GM12878 (cell line): ENCODE data around the gene SUOX. TPM values are rescaled to one million over a fixed set of nuclear protein-coding genes. Genes with fewer than 3 reads are reported as not detected.

Source experiments
- ATAC-seq: fragments of 200-7000 bp; cut with Tn5 transposase; 3 replicates; pipeline ENCODE4 v1.9.1; 2020; ENCODE audit warnings: mild to moderate bottlenecking, moderate library complexity
- BruUV-seq: library from RNA; stranded (reverse); fragments of 400-500 nt; replicated peaks from 2 replicates; lab custom pipeline; 2021; lab: Mats Ljungman, UMichigan
- CTCF ChIA-PET: fragments of 300-600 bp; sonication (Branson Sonifier 250); formaldehyde crosslinking; extraction: SDS; loops from one replicate; lab custom pipeline; 2021; ENCODE audit warnings: inconsistent platforms; lab: Yijun Ruan, JAX
- POLR2A ChIA-PET: fragments of 350-600 bp; formaldehyde crosslinking; extraction: SDS; loops from one replicate; lab custom pipeline; 2021; ENCODE audit warnings: inconsistent platforms; lab: Charles Lee
- RAD21 ChIA-PET: fragments of 300-600 bp; sonication (Branson Sonifier 250); formaldehyde crosslinking; loops from one replicate; lab custom pipeline; 2023; ENCODE audit warnings: antibody characterized with exemption; ENCODE audit not compliant: unreplicated experiment; lab: Charles Lee
- SMC1A ChIA-PET: fragments of 300-600 bp; sonication (Branson Sonifier 250); formaldehyde crosslinking; loops from one replicate; lab custom pipeline; 2023; ENCODE audit not compliant: unreplicated experiment, uncharacterized antibody; lab: Charles Lee
- DNase-seq: peaks from one replicate; pipeline ENCODE4 v3.0.0-alpha.2; 2011; ENCODE audit warnings: low read depth, low spot score
- FAIRE-seq: peaks from 3 replicates; lab custom pipeline; 2011; peaks lifted over from hg19 to GRCh38; lab: Jason Lieb, UNC
- H2AFZ ChIP-seq: 2 replicates; pipeline ENCODE4 v1.6.0; 2011; ENCODE audit warnings: low read depth, low read length, control low read depth; ENCODE audit not compliant: control insufficient read depth
- H3K27ac ChIP-seq: 2 replicates; pipeline ENCODE4 v1.5.1; 2011; ENCODE audit warnings: control low read depth; ENCODE audit not compliant: control insufficient read depth, insufficient read depth
- H3K27me3 ChIP-seq, 2 experiments: replicated peaks in 1 of 2; 2 replicates each; pipeline versions ENCODE4 v1.6.0 to v1.6.1; 2011; ENCODE audit warnings: low read length in 1 of 2; ENCODE audit not compliant: control insufficient read depth in 2 of 2, insufficient read depth in 2 of 2
- H3K36me3 ChIP-seq, 2 experiments: 2 replicates each; pipeline ENCODE4 v1.5.1; 2011; ENCODE audit warnings: low read length in 1 of 2; ENCODE audit not compliant: control insufficient read depth in 2 of 2, insufficient read depth in 2 of 2
- H3K4me1 ChIP-seq: 2 replicates; pipeline ENCODE4 v1.6.1; 2011; ENCODE audit warnings: mild to moderate bottlenecking, low read length, moderate library complexity, mixed read lengths; ENCODE audit not compliant: control insufficient read depth, insufficient read depth
- H3K4me2 ChIP-seq: 2 replicates; pipeline ENCODE4 v1.6.0; 2011; ENCODE audit warnings: control low read depth; ENCODE audit not compliant: control insufficient read depth, insufficient read depth
- H3K4me3 ChIP-seq: fragments of 200-600 bp; sonication (generic); 2 replicates; pipeline ENCODE4 v1.5.1; 2016
- H3K79me2 ChIP-seq: 2 replicates; pipeline ENCODE4 v1.6.0; 2011; ENCODE audit warnings: low read length; ENCODE audit not compliant: control insufficient read depth, insufficient read depth
- H3K9ac ChIP-seq: 2 replicates; pipeline ENCODE4 v1.8.0; 2011; ENCODE audit warnings: low read length, control low read depth, mixed read lengths; ENCODE audit not compliant: control insufficient read depth, insufficient read depth
- H3K9me3 ChIP-seq: replicated peaks from 3 replicates; pipeline ENCODE4 v1.5.1; 2011; ENCODE audit warnings: mild to moderate bottlenecking, low read length; ENCODE audit not compliant: control insufficient read depth, insufficient read depth
- H4K20me1 ChIP-seq: 2 replicates; pipeline ENCODE4 v1.6.0; 2011; ENCODE audit not compliant: control insufficient read depth, insufficient read depth
- CUX1 ChIP-seq: IDR thresholded peaks from 2 replicates; pipeline ENCODE4 v1.6.1; 2012; ENCODE audit warnings: improper control_type of control experiment, low read depth, low read length; ENCODE audit not compliant: insufficient replicate concordance
- KDM1A ChIP-seq: fragments of 200-600 bp; sonication (generic); IDR thresholded peaks from 2 replicates; pipeline ENCODE4 v1.6.1; 2016; ENCODE audit warnings: borderline replicate concordance
- PBX3 ChIP-seq: IDR thresholded peaks from 2 replicates; pipeline ENCODE4 v1.6.1; 2011; ENCODE audit warnings: mild to moderate bottlenecking, low read depth, low read length, moderate library complexity; ENCODE audit not compliant: insufficient replicate concordance
- SUZ12 ChIP-seq: fragments of 200-600 bp; sonication (generic); IDR thresholded peaks from one replicate; pipeline ENCODE4 v1.6.1; 2018; ENCODE audit warnings: antibody characterized with exemption, mild to moderate bottlenecking; ENCODE audit not compliant: unreplicated experiment
- TBL1XR1 ChIP-seq: IDR thresholded peaks from 2 replicates; pipeline ENCODE4 v1.6.1; 2012; ENCODE audit warnings: low read depth, low read length, improper control_type of control experiment
- WGBS: methylation state at CpG from one replicate; pipeline ENCODE4 v1.1.6; 2016; ENCODE audit warnings: low lambda C conversion rate; ENCODE audit not compliant: insufficient replicate concordance, insufficient coverage; ENCODE audit errors: missing lambda C conversion rate; 5-methylcytosine and 5-hydroxymethylcytosine counted together
- in situ Hi-C: fragments of 300-500 bp; cut with MboI; formaldehyde crosslinking; loops from 9 replicates; pipeline ENCODE4 v1.14.3; 2018; ENCODE audit warnings: mixed read lengths
- intact Hi-C: fragments of 100-400 bp; cut with micrococcal nuclease; formaldehyde crosslinking; loops from one replicate; pipeline ENCODE4 v1.14.2; 2022; ENCODE audit not compliant: unreplicated experiment
- polyA plus RNA-seq, 11 experiments: library from polyadenylated mRNA; depleted of rRNA in 4 of 11; unstranded in 6 of 11; stranded (reverse) in 5 of 11; fragments of >200 nt; fragmentation: Nextera tagmentation in 4 of 11; fragmentation: Illumina TruSeq in 1 of 11; extraction: Ambion mirVana in 4 of 11; extraction: Trizol in 1 of 11; gene quantifications; 1 replicate in 1 of 11; 2 replicates in 10 of 11; pipeline versions ENCODE4 v1.2.1 to v1.2.3, GENCODE V29; 2011 to 2016; ENCODE audit warnings: inconsistent platforms in 2 of 11, missing spikeins in 2 of 11, low read depth in 1 of 11
- total RNA-seq, 4 experiments: library from RNA; depleted of rRNA in 3 of 4; stranded (reverse); fragments of >200 nt in 3 of 4; fragmentation: Illumina TruSeq in 1 of 4; extraction: Trizol in 1 of 4; gene quantifications; 2 replicates each; pipeline versions ENCODE4 v1.2.1 to v1.2.3, GENCODE V29; 2013 to 2021

Gene SUOX
- total and polyA plus RNA-seq, 10 of the 15 experiments (the other 5 are each of a cell fraction or from before 2014, with no cell fraction given), result 5.1 to 18.8 (median 13.4) TPM

GRCh38 chr12:56011509-56012090 is 14.5 kb downstream of the SUOX start:
- no peaks in the 10 kb centered on the region for H3K27me3 ChIP-seq
- no peaks in the 10 kb centered on the region for H3K4me1 ChIP-seq
- no peak overlapping the region for H3K27ac ChIP-seq
- H2AFZ ChIP-seq, result no peak overlapping the region
- H3K4me2 ChIP-seq, result no peak overlapping the region
- FAIRE-seq, result no peak
- ATAC-seq, result no peak
- in situ Hi-C loops (no loop called here), intact Hi-C loops (no loop called here)
- H3K9me3 ChIP-seq, result no peaks in the 10 kb centered on the region
- WGBS, result 97% methylated on average over 2 of the region's 2 CpGs
- RAD21 ChIA-PET, result no interaction called here
- no TSS peak for BruUV-seq
- H3K36me3 ChIP-seq, result no peaks in the 10 kb centered on the region
- POLR2A ChIA-PET, result no interaction called here
- H3K9ac ChIP-seq, result no peak overlapping the region
- no peak overlapping the region for H3K4me3 ChIP-seq
- DNase-seq, result no peak
- H4K20me1 ChIP-seq, result no peaks in the 10 kb centered on the region
- CTCF ChIA-PET, result interaction anchor here (1.1 kb wide), 1 partner anchor 18 kb away, joined by 6 read pairs; no protein-coding TSS in a partner anchor
- no peaks in the 10 kb centered on the region for H3K79me2 ChIP-seq
- no peak for TF ChIP-seq TBL1XR1
- TF ChIP-seq KDM1A, result no peak
- no peak for TF ChIP-seq SUZ12
- no peak for TF ChIP-seq PBX3
- SMC1A ChIA-PET, result interaction anchor here (0.9 to 1.4 kb wide), 4 partner anchors 13 to 273 kb away, joined by 3 read pairs; no protein-coding TSS in a partner anchor

- SMC1A ChIA-PET, result interaction anchor here (0.7 kb wide), 1 partner anchor 275 kb away, joined by 3 read pairs; no protein-coding TSS in a partner anchor
- no peak overlapping the region for H3K4me3 ChIP-seq
- POLR2A ChIA-PET, result interaction anchor here (0.6 kb wide), 1 partner anchor 9 kb away, joined by 8 read pairs; no protein-coding TSS in a partner anchor
- no peaks in the 10 kb centered on the region for H3K4me1 ChIP-seq
- no peaks in the 10 kb centered on the region for H3K27me3 ChIP-seq
- no peak for FAIRE-seq
- H4K20me1 ChIP-seq, result no peaks in the 10 kb centered on the region
- H3K9me3 ChIP-seq, result no peaks in the 10 kb centered on the region
- no peak for DNase-seq
- intact Hi-C loops (no loop called here), in situ Hi-C loops (no loop called here)
- CTCF ChIA-PET, result interaction anchor here (0.7 to 1.9 kb wide), 2 partner anchors 18 to 73 kb away, joined by 3 to 7 read pairs; no protein-coding TSS in a partner anchor
- WGBS, result 95% methylated on average over 5 of the region's 5 CpGs
- ATAC-seq, result no peak
- no peak overlapping the region for H2AFZ ChIP-seq
- H3K36me3 ChIP-seq, result no peaks in the 10 kb centered on the region
- no peak overlapping the region for H3K4me2 ChIP-seq
- no peaks in the 10 kb centered on the region for H3K79me2 ChIP-seq
- no peak overlapping the region for H3K9ac ChIP-seq
- no TSS peak for BruUV-seq
- H3K27ac ChIP-seq, result no peak overlapping the region
- RAD21 ChIA-PET, result interaction anchor here (0.8 to 1.7 kb wide), 2 partner anchors 16 to 275 kb away, joined by 3 to 6 read pairs; no protein-coding TSS in a partner anchor
- no peak for TF ChIP-seq CUX1
These were observed 16.4 kb downstream of the SUOX start for GRCh38 chr12:56013482-56013881.
